Suprapubic skin (tissue), 4 donors: ENCODE data around the gene RAPGEFL1. TPM values are rescaled to one million over a fixed set of nuclear protein-coding genes. Genes with fewer than 3 reads are reported as not detected.
"Not testable (repeated sequence)": the region's sequence is repeated elsewhere in the genome, so short reads cannot be mapped to it uniquely, and the experiment has no call there.

ENCODE experiments used
- DNase-seq, 2 donors: peaks; one replicate each; pipeline ENCODE4 v3.0.0-alpha.2; 2019; ENCODE audit warnings: low spot score in 2 of 2
- H3K27ac ChIP-seq: fragments of 200-600 bp; sonication (generic); one replicate; pipeline ENCODE4 v1.5.1; 2019
- H3K27me3 ChIP-seq: fragments of 200-600 bp; sonication (generic); one replicate; pipeline ENCODE4 v1.5.1; 2019
- H3K36me3 ChIP-seq: fragments of 200-600 bp; sonication (generic); one replicate; pipeline ENCODE4 v1.5.1; 2019
- H3K4me1 ChIP-seq: fragments of 200-600 bp; sonication (generic); one replicate; pipeline ENCODE4 v1.5.1; 2019
- H3K4me3 ChIP-seq: fragments of 200-600 bp; sonication (generic); one replicate; pipeline ENCODE4 v1.5.1; 2019; ENCODE audit warnings: mild to moderate bottlenecking
- H3K9me3 ChIP-seq: fragments of 200-600 bp; sonication (generic); one replicate; pipeline ENCODE4 v1.5.1; 2019
- CTCF ChIP-seq, 2 donors: fragments of 200-600 bp in 1 of 2; fragments of 450-650 bp in 1 of 2; sonication (generic) in 1 of 2; IDR thresholded peaks; one replicate each; pipeline ENCODE4 v1.5.1; 2016 to 2019; ENCODE audit warnings: antibody characterized with exemption in 2 of 2, mild to moderate bottlenecking in 1 of 2, moderate library complexity in 1 of 2
- EP300 ChIP-seq: sonication (generic); formaldehyde crosslinking; IDR thresholded peaks from one replicate; pipeline ENCODE4 v1.6.1; 2017; ENCODE audit warnings: antibody characterized with exemption
- POLR2A ChIP-seq, 2 donors: fragments of 450-650 bp; IDR thresholded peaks; one replicate each; pipeline ENCODE4 v1.6.1; 2017; ENCODE audit warnings: antibody characterized with exemption in 2 of 2, mild to moderate bottlenecking in 2 of 2, moderate library complexity in 2 of 2
- POLR2AphosphoS5 ChIP-seq, 3 donors: sonication (generic); formaldehyde crosslinking; IDR thresholded peaks; one replicate each; pipeline ENCODE4 v1.6.1; 2017; ENCODE audit warnings: antibody characterized with exemption in 3 of 3
- WGBS: methylation state at CpG from one replicate; pipeline ENCODE4 v1.1.5; 2018; 5-methylcytosine and 5-hydroxymethylcytosine counted together
- total RNA-seq, 4 donors: library from RNA; depleted of rRNA; stranded (reverse); fragments of >200 nt; gene quantifications; one replicate each; pipeline ENCODE4 v1.1.0, GENCODE V29; 2016

Gene RAPGEFL1
- total RNA-seq, 4 donors from 2014 or later, result 221 to 547 (median 297) TPM

DNA sequence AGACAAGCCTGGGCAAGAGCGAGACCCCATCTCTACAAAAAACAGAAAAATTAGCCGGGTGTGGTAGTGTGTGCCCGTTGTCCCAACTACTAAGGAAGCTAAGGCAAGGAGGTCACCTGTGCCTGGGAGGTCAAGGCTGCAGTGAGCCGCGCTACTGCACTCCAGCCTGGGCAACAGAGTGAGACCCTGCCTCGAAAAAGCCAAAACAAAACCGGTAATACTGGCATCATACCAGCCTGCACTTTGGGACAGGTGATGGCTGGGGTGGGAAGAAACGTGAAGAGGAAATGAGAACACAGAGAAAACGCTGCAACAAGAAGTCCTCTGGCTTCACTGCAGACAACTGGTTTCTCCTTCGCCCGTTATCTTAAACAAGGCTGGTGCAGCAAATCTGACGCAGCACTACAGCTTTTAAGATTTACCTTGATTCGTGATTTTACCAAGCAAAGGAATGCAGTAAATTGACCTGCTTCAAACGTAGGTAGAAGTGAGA lies 37.7 kb upstream of the RAPGEFL1 start:
- Histone ChIP-seq H3K4me1 (peaks cover 27% of the 10 kb centered on the region), H3K36me3 (peaks cover 40% of the 10 kb centered on the region), H3K4me3 (peak overlapping the region; percentile 74), H3K9me3 (no peaks in the 10 kb centered on the region), H3K27ac (peak overlapping the region; percentile 97), H3K27me3 (no peaks in the 10 kb centered on the region)
- 10% methylated on average over 14 of the region's 14 CpGs for WGBS
- TF ChIP-seq POLR2AphosphoS5 (IDR thresholded peaks at IDR 0.05) (no peak), CTCF (IDR thresholded peaks at IDR 0.05) (no peak), POLR2A (IDR thresholded peaks at IDR 0.05) (no peak), EP300 (no peak)
- no peak for DNase-seq

DNA sequence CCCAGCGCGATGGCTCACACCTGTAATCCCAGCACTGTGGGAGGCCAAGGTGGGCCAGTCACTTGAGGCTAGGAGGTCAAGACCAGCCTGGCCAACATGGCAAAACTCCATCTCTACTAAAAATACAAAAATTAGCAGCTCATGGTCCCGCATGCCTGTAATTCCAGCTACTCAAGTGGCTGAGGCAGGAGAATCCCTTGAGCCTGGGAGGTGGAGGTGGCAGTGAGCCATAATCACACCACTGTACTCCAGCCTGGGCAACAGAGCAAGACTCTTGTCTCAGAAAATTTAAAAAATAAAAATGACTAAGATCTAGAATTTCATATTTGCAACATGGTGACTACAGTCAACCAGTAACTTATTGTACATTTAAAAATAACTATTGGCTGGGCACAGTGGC lies 34.1 kb upstream of the RAPGEFL1 start:
- H3K9me3 ChIP-seq, H3K4me3 ChIP-seq, DNase-seq, H3K27me3 ChIP-seq, H3K27ac ChIP-seq: not testable (repeated sequence)
- 85% methylated on average over 3 of the region's 3 CpGs for WGBS
- H3K4me1 ChIP-seq, result peaks cover 27% of the 10 kb centered on the region
- H3K36me3 ChIP-seq, result peaks cover 34% of the 10 kb centered on the region

DNA sequence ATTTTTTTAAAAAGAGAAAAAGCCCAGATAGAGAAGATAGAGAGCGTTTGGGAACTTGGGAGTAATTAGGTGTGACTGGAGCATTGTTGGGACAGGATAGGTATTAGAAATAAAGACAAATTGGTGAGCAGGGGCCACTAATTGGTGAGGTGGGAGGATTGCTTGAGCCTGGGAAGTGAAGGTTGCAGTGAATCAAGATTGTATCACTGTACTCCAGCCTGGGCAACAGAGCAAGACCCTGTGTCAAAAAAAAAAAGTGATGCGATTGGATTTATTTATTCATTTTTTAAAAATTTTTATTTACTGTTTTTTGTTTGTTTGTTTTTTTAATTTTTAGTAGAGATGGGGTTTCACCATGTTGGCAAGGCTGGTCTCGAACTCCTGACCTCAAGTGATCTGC lies 31.8 kb upstream of the RAPGEFL1 start:
- WGBS, result 90% methylated on average over 3 of the region's 3 CpGs

DNA sequence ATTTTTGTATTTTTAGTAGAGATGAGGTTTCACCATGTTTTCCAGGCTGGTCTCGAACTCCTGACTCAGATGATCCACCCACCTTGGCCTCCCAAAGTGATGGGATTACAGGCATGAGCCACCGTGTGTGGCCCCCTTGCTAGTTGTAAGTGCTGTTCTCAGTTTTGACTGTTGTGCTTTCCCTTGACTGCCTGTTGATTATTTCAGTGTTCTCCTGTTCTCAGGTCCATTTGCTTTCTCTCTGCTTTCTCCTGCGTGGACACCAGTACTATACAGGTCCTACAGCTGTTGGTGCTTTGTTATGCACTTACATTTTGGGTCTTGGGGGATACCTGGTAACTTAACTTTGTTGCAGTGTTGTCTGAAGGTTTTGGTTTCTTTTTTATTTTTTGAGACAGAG lies 28.7 kb upstream of the RAPGEFL1 start:
- no peak for DNase-seq
- Histone ChIP-seq H3K36me3 (peaks cover 60% of the 10 kb centered on the region), H3K27me3 (no peaks in the 10 kb centered on the region), H3K4me1 (no peaks in the 10 kb centered on the region), H3K9me3 (no peaks in the 10 kb centered on the region), H3K27ac (no peak overlapping the region), H3K4me3 (no peak overlapping the region)
- TF ChIP-seq EP300, result no peak
- no peak for TF ChIP-seq CTCF (IDR thresholded peaks at IDR 0.05)
- TF ChIP-seq POLR2A (IDR thresholded peaks at IDR 0.05), result no peak
- no peak for TF ChIP-seq POLR2AphosphoS5 (IDR thresholded peaks at IDR 0.05)
- 89% methylated on average over 3 of the region's 3 CpGs for WGBS

More for the DNA sequence above, 31.8 kb upstream of the RAPGEFL1 start:
- Histone ChIP-seq H3K9me3 (no peaks in the 10 kb centered on the region), H3K36me3 (peaks cover 53% of the 10 kb centered on the region), H3K4me1 (peaks cover 15% of the 10 kb centered on the region), H3K27ac (no peak overlapping the region), H3K4me3 (no peak overlapping the region), H3K27me3 (no peaks in the 10 kb centered on the region)
- no peak for DNase-seq
- TF ChIP-seq EP300 (no peak), POLR2A (IDR thresholded peaks at IDR 0.05) (no peak), POLR2AphosphoS5 (IDR thresholded peaks at IDR 0.05) (no peak), CTCF (IDR thresholded peaks at IDR 0.05) (no peak)

DNA sequence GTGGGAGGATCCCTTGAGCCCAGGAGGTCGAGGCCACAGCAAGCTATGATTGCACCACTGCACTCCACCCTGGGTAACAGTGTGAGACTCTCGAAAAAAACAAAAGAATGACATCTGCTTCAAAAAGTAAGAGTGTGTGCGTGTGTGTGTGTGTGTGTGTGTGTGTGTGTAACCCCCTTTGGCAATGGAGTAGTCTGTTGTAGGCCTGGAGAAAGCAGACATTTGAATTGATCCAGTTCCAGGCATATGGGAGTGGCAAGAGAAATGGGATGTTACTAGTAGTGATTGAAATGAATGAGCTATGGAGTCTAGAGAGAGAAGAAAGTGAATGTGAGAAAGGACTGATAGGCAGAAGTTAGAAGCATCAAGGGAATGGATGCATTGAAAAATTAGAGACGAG lies 27.0 kb upstream of the RAPGEFL1 start:
- no peak overlapping the region for H3K4me3 ChIP-seq
- no peaks in the 10 kb centered on the region for H3K27me3 ChIP-seq
- no peaks in the 10 kb centered on the region for H3K4me1 ChIP-seq
- TF ChIP-seq EP300 (no peak), CTCF (IDR thresholded peaks at IDR 0.05) (no peak), POLR2A (IDR thresholded peaks at IDR 0.05) (no peak), POLR2AphosphoS5 (IDR thresholded peaks at IDR 0.05) (no peak)
- WGBS, result 67% methylated on average over 4 of the region's 4 CpGs
- H3K36me3 ChIP-seq, result peaks cover 78% of the 10 kb centered on the region
- no peak overlapping the region for H3K27ac ChIP-seq
- no peak for DNase-seq
- H3K9me3 ChIP-seq, result no peaks in the 10 kb centered on the region

GRCh38 chr17:40151414-40151963 lies 25.8 kb upstream of the RAPGEFL1 start:
- H3K4me1 ChIP-seq, result no peaks in the 10 kb centered on the region

More at GRCh38 chr17:40151414-40151963, 25.8 kb upstream of the RAPGEFL1 start:
- Histone ChIP-seq H3K27ac (no peak overlapping the region), H3K4me3 (no peak overlapping the region), H3K9me3 (no peaks in the 10 kb centered on the region), H3K27me3 (no peaks in the 10 kb centered on the region), H3K36me3 (peaks cover 79% of the 10 kb centered on the region)
- TF ChIP-seq POLR2AphosphoS5 (IDR thresholded peaks at IDR 0.05) (no peak), EP300 (no peak), POLR2A (IDR thresholded peaks at IDR 0.05) (no peak), CTCF (IDR thresholded peaks at IDR 0.05) (no peak)
- WGBS, result 70% methylated on average over 7 of the region's 7 CpGs
- DNase-seq, result no peak
